OCI-LY1 (cell line): ENCODE data around the gene F5.
A peak's percentile ranks its signal among the peaks of the same experiment; 100 is the strongest.

Source experiments
- H2AFZ ChIP-seq: fragments of 200-600 bp; sonication (generic), shearing (Covaris generic); 2 replicates; pipeline ENCODE4 v1.6.0; 2014; ENCODE audit warnings: antibody characterized with exemption, mild to moderate bottlenecking, low read length
- H3F3A ChIP-seq: fragments of 200-600 bp; sonication (generic), shearing (Covaris generic); 2 replicates; pipeline ENCODE4 v1.6.0; 2014; ENCODE audit warnings: mild to moderate bottlenecking, antibody characterized with exemption, low read length, moderate library complexity; ENCODE audit not compliant: insufficient read depth
- H3K27ac ChIP-seq: fragments of 200-600 bp; sonication (generic); 2 replicates; pipeline ENCODE4 v1.5.1; 2014; ENCODE audit warnings: low read length, mixed run types, mild to moderate bottlenecking, low read depth; ENCODE audit not compliant: poor library complexity, severe bottlenecking
- H3K27me3 ChIP-seq: fragments of 200-600 bp; sonication (generic); 2 replicates; pipeline ENCODE4 v1.6.0; 2014; ENCODE audit warnings: antibody characterized with exemption, mild to moderate bottlenecking, low read length, moderate library complexity; ENCODE audit not compliant: insufficient read depth
- H3K36me3 ChIP-seq: fragments of 200-600 bp; sonication (generic); 2 replicates; pipeline ENCODE4 v1.6.1; 2014; ENCODE audit warnings: mild to moderate bottlenecking, antibody characterized with exemption, low read length, moderate library complexity, mixed read lengths; ENCODE audit not compliant: insufficient read depth
- H3K4me1 ChIP-seq: fragments of 200-600 bp; sonication (generic); 2 replicates; pipeline ENCODE4 v1.5.1; 2014; ENCODE audit warnings: mild to moderate bottlenecking, low read length, moderate library complexity; ENCODE audit not compliant: insufficient read depth, severe bottlenecking
- H3K4me2 ChIP-seq: fragments of 200-600 bp; sonication (generic), shearing (Covaris generic); 2 replicates; pipeline ENCODE4 v1.6.1; 2014; ENCODE audit warnings: low read length
- H3K4me3 ChIP-seq: fragments of 200-600 bp; sonication (generic); 2 replicates; pipeline ENCODE4 v1.5.1; 2014; ENCODE audit warnings: low read length, low read depth, mild to moderate bottlenecking, mixed read lengths; ENCODE audit not compliant: poor library complexity, severe bottlenecking
- H3K79me2 ChIP-seq: fragments of 200-600 bp; shearing (Covaris generic); 2 replicates; pipeline ENCODE4 v1.6.1; 2016; ENCODE audit warnings: mixed run types, low read length, mixed read lengths; ENCODE audit not compliant: insufficient read depth
- H3K9ac ChIP-seq: fragments of 200-600 bp; sonication (generic), shearing (Covaris generic); 2 replicates; pipeline ENCODE4 v1.6.1; 2014; ENCODE audit warnings: mild to moderate bottlenecking, low read length, mixed read lengths
- H3K9me2 ChIP-seq: fragments of 200-600 bp; sonication (generic), shearing (Covaris generic); 2 replicates; pipeline ENCODE4 v1.6.1; 2014; ENCODE audit warnings: low read depth, mild to moderate bottlenecking, low read length, mixed read lengths
- H3K9me3 ChIP-seq: fragments of 200-600 bp; shearing (Covaris generic); 2 replicates; pipeline ENCODE4 v1.6.1; 2014; ENCODE audit warnings: low read length, mixed read lengths
- H4K20me1 ChIP-seq: fragments of 200-600 bp; sonication (generic), shearing (Covaris generic); 2 replicates; pipeline ENCODE4 v1.6.0; 2016; ENCODE audit warnings: mild to moderate bottlenecking, low read length; ENCODE audit not compliant: insufficient read depth
- EZH2 ChIP-seq: fragments of 200-600 bp; sonication (generic), shearing (Covaris generic); IDR thresholded peaks from 2 replicates; pipeline ENCODE4 v1.8.0; 2017; ENCODE audit warnings: borderline replicate concordance, mixed run types, mild to moderate bottlenecking, antibody characterized with exemption, low read length, moderate library complexity, mixed read lengths
- TF ChIP-seq, protein P1 (sequence below): fragments of 200-600 bp; sonication (generic), shearing (Covaris generic); IDR thresholded peaks from 2 replicates; pipeline ENCODE4 v1.5.1; 2017; ENCODE audit warnings: mild to moderate bottlenecking, antibody characterized with exemption, low read length, moderate library complexity, mixed read lengths

F5 gene

DNA sequence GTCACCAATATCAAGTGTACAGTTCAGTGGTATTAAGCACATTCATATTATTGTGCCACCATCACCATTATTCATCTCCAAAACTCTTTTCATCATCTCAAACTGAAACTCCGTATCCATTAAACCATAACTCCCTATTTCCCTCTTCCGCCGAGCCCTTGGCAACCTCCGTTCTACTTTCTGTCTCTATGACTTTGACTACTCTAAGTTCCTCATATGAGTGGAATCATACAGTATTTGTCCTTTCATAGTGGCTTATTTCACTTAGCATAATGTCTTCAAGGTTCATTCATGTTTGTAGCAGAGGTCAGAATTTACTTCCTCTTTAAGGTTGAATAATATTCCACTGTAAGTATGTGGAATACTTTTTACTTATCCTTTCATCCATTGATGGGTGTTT lies 21.9 kb upstream of the F5 start:
- H3K9ac ChIP-seq: no peak overlapping the region
- H3K9me2 ChIP-seq: no peaks in the 10 kb centered on the region
- no peak overlapping the region for H3K4me2 ChIP-seq
- no peaks in the 10 kb centered on the region for H4K20me1 ChIP-seq
- H3K79me2 ChIP-seq: no peaks in the 10 kb centered on the region
- no peak overlapping the region for H3K27ac ChIP-seq
- peaks cover 6% of the 10 kb centered on the region for H3K4me1 ChIP-seq
- H3K4me3 ChIP-seq: no peak overlapping the region
- TF ChIP-seq EZH2: no peak
- TF ChIP-seq, protein P1, sequence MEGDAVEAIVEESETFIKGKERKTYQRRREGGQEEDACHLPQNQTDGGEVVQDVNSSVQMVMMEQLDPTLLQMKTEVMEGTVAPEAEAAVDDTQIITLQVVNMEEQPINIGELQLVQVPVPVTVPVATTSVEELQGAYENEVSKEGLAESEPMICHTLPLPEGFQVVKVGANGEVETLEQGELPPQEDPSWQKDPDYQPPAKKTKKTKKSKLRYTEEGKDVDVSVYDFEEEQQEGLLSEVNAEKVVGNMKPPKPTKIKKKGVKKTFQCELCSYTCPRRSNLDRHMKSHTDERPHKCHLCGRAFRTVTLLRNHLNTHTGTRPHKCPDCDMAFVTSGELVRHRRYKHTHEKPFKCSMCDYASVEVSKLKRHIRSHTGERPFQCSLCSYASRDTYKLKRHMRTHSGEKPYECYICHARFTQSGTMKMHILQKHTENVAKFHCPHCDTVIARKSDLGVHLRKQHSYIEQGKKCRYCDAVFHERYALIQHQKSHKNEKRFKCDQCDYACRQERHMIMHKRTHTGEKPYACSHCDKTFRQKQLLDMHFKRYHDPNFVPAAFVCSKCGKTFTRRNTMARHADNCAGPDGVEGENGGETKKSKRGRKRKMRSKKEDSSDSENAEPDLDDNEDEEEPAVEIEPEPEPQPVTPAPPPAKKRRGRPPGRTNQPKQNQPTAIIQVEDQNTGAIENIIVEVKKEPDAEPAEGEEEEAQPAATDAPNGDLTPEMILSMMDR: no peak
- no peaks in the 10 kb centered on the region for H3K9me3 ChIP-seq
- no peaks in the 10 kb centered on the region for H3F3A ChIP-seq
- no peak overlapping the region for H2AFZ ChIP-seq
- no peaks in the 10 kb centered on the region for H3K27me3 ChIP-seq
- no peaks in the 10 kb centered on the region for H3K36me3 ChIP-seq

DNA sequence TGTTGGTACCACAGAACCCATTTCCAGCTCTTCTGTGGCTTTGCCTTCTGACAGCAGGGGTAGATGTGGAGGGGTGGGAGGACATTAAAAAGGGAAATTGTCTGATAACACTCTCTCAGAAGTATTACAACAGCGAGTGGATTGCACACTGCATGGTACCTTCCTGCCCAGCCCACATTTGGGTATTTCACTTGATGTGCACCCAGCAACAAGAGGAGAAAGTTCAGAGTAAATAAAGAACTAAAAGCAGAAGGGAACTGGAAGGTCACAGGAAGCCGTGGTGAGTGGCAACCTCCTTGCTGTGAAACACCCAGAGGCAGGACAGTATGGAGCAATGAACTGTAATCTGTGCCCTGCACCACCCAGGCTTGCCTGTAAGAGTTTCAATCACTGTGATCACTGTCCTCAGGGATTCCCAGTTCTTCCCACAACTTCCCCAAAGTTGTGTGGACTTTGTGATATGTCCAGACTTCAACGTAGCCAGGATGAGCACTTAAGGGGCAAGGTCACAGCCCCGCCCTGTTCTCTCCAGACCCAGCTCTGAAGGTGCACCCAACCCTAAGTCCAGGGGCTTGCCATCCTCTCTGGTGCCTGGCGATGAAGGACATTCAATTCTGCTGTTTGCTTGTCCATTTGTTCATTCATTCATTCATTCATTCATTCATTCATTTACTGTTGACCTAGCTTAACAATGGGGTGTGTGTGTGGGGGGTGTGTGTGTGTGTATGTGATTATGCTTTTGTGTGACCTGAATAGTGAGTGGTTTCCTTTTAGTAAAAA lies 18.7 kb upstream of the F5 start:
- H3K4me1 ChIP-seq: peaks cover 6% of the 10 kb centered on the region
- no peak overlapping the region for H3K4me3 ChIP-seq
- H3K27ac ChIP-seq: no peak overlapping the region
- no peak overlapping the region for H3K4me2 ChIP-seq
- H3K27me3 ChIP-seq: no peaks in the 10 kb centered on the region
- no peaks in the 10 kb centered on the region for H3F3A ChIP-seq
- H3K36me3 ChIP-seq: no peaks in the 10 kb centered on the region
- H3K9me3 ChIP-seq: no peaks in the 10 kb centered on the region
- H2AFZ ChIP-seq: no peak overlapping the region
- TF ChIP-seq, protein P1: no peak
- no peak for TF ChIP-seq EZH2
- H3K79me2 ChIP-seq: no peaks in the 10 kb centered on the region
- no peaks in the 10 kb centered on the region for H3K9me2 ChIP-seq
- no peaks in the 10 kb centered on the region for H4K20me1 ChIP-seq
- no peak overlapping the region for H3K9ac ChIP-seq

DNA sequence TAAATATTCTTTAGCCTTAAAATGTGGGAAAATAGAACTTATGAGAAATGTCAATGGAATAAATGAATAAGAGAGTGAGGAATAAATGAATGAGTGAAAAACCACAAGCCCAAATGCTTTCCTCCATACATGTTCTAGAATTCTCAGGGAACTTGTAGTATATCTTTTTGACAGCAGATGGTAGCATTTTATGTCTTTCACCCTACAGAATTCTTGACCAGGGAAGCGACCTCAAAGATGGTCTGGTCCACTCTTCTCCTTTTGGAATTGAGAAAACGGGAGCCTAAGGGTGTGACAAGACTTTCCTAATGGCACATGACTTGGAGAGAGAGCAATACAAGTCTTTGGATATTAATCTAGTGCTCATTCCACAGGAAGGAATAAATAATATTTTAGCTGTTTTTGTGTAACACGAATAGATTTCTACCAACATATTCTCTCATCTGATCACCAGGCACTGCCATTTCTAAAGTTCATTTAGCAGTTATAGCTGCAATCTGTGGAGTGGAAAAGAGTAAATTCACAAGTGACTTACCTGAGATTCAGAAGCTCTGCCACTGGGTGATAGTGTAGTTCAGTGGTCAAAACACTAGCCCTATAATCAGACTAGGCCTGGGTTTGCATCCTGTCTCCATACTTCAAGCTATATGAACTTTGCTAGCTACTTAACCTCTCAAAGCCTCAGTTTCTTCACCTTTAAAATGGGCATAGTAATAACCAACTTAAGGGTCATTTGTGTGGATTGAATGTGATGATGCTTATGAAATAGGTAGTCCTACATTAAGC lies 15.0 kb upstream of the F5 start:
- Histone ChIP-seq H3K9me3 (no peaks in the 10 kb centered on the region), H3K79me2 (no peaks in the 10 kb centered on the region), H3K4me1 (peaks cover 6% of the 10 kb centered on the region), H2AFZ (no peak overlapping the region), H3K36me3 (no peaks in the 10 kb centered on the region), H3K4me3 (no peak overlapping the region), H3K9me2 (no peaks in the 10 kb centered on the region), H3K4me2 (no peak overlapping the region), H4K20me1 (no peaks in the 10 kb centered on the region), H3K27me3 (no peaks in the 10 kb centered on the region), H3K27ac (no peak overlapping the region), H3F3A (no peaks in the 10 kb centered on the region), H3K9ac (no peak overlapping the region)
- TF ChIP-seq, protein P1: peak; percentile 63
- TF ChIP-seq EZH2: no peak
